ENCODE data around the gene RNF141. TPM values are rescaled to one million over a fixed set of nuclear protein-coding genes. Genes with fewer than 3 reads are reported as not detected.
A peak's percentile ranks its signal among the peaks of the same experiment; 100 is the strongest.

The RNF141 gene
- total and polyA plus RNA-seq, 7 experiments from 2014 or later: 11.9 to 26.6 (median 17.3) TPM

DNA sequence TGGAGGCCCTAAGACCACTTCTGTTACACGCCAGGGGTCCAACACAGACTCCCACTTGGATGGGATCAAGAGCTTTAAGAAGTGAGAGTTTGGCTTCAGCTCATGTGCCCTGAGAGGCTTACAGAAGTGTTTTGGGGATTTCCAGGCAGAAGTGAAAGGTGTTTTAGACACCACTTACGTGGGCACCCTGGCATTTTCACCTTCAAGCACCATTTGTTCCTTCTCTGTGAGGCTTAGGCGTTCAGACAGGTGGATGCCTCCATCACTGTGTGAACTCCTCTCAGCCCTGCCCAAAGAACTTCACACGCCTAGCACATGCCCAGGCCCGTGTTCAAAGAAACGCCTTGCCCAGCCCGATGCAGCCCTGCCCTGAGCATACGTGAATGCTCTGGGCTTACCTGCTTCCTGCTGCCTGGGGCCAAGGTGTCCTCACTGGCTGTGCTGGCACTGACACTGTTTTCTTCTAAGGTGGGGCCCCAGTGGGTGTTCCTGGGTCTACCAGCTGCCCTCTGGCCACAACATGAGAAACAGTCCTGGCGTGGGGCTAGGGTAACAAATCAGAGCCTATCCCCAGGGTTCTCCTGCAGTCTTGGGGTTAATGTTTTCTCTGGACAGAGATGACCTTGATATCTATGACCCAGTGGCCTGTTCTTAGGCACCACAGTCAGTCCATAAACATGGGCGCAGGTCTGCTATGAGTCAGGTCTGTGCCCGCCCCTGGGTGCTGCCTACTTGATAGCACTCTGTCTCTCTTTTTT is 51.9 kb downstream of the RNF141 start:
- no peaks in the 10 kb centered on the region for H3K27me3 Mint-ChIP-seq
- H3K4me3 Mint-ChIP-seq: no peak overlapping the region
- peaks cover 4 to 23% (median 8%) of the 10 kb centered on the region in 7 donors for H3K4me1 Mint-ChIP-seq
- intact Hi-C loops (cut with micrococcal nuclease): no loop called here
- peak overlapping the region in 4 of 9 donors; percentile 14 to 78 (median 48) for H3K27ac Mint-ChIP-seq
- no peaks in the 10 kb centered on the region for H3K9me3 Mint-ChIP-seq
- Histone ChIP-seq H3K36me3 (ENCODE audit: control insufficient read depth in 2 of 3, insufficient read depth in 3 of 3, low read length in 3 of 3) (peaks cover 0 to 94% (median 12%) of the 10 kb centered on the region in 3 experiments), H3K4me1 (ENCODE audit: control insufficient read depth in 2 of 2, insufficient read depth in 2 of 2, low read length in 2 of 2) (no peaks in the 10 kb centered on the region), H3K9me3 (ENCODE audit: control insufficient read depth in 2 of 3, low read length in 3 of 3) (no peaks in the 10 kb centered on the region), H3K4me3 (ENCODE audit: low read length) (no peak overlapping the region), H3K27me3 (ENCODE audit: control insufficient read depth in 2 of 2, insufficient read depth in 2 of 2, low read length in 2 of 2) (no peaks in the 10 kb centered on the region), H3K27ac (ENCODE audit: low read depth, low read length) (no peak overlapping the region)
- DNase-seq: no peak
- ATAC-seq: peak; percentile 65
- CTCF ChIA-PET: interaction anchor here (0.5 to 1.6 kb wide), 3 partner anchors 13 to 76 kb away, joined by 3 read pairs; no protein-coding TSS in a partner anchor
- POLR2A ChIA-PET: interaction anchor here (0.8 kb wide), 1 partner anchor 22 kb away, joined by 6 read pairs; no protein-coding TSS in a partner anchor
- peaks cover 18 to 52% (median 33%) of the 10 kb centered on the region in 5 donors for H3K36me3 Mint-ChIP-seq

DNA sequence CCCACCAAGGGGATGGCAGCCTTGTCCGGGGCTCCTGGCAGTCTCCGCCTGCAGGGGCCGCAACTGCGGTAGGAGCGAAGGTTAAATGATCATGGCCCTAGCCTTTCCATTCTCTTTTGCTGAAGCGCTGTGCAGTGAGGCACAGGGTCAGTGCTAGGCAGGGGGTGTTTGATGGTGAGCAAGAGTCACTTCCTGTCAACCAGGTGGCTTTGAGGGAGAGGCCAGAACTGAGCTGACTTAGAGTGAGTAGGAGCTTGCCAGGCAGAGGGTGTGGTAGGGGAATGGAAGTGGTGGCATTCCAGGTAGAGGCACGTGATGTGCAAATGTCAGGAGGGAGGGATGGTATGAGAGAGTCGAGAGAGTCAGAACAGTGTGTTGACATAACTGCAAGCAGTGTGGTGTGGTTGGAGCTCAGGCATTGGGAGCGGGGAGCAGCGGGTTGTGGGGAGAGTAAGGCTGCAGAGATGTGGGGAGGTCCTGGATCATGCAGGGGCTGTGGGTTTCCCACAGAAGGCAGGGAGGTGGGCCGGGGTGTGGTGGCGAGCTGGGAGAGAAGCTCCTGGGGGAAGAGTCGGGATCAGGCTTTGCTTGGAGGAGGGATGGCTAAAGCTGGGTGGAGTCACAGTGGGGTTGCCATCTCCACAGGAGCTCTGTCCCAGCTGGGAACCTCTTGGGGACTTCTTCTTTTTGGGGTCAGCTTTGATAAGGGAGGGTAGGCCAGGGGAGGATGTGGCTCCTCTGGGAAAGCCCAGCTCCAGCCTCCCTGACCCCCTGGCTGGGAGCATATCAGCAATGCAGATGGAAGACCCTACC is 52.7 kb downstream of the RNF141 start:
- H3K36me3 ChIP-seq (ENCODE audit: control insufficient read depth in 2 of 3, insufficient read depth in 3 of 3, low read length in 3 of 3): peaks cover 0 to 94% (median 12%) of the 10 kb centered on the region in 3 experiments
- H3K4me3 ChIP-seq (ENCODE audit: low read length): no peak overlapping the region
- intact Hi-C loops (cut with micrococcal nuclease): no loop called here
- Mint-ChIP-seq H3K9me3 (no peaks in the 10 kb centered on the region), H3K36me3 (peaks cover 18 to 46% (median 28%) of the 10 kb centered on the region in 5 donors), H3K27me3 (no peaks in the 10 kb centered on the region), H3K27ac (peak overlapping the region in 7 of 9 donors; percentile 39 to 84 (median 78)), H3K4me3 (peak overlapping the region in 1 of 10 donors; percentile 29), H3K4me1 (peaks cover 4 to 23% (median 8%) of the 10 kb centered on the region in 7 donors)
- no peak overlapping the region for H3K27ac ChIP-seq (ENCODE audit: low read depth, low read length)
- H3K4me1 ChIP-seq (ENCODE audit: control insufficient read depth in 2 of 2, insufficient read depth in 2 of 2, low read length in 2 of 2): no peaks in the 10 kb centered on the region
- H3K9me3 ChIP-seq (ENCODE audit: control insufficient read depth in 2 of 3, low read length in 3 of 3): no peaks in the 10 kb centered on the region
- no peak for ATAC-seq
- no peaks in the 10 kb centered on the region for H3K27me3 ChIP-seq (ENCODE audit: control insufficient read depth in 2 of 2, insufficient read depth in 2 of 2, low read length in 2 of 2)
- DNase-seq: no peak
- POLR2A ChIA-PET: interaction anchor here (0.8 kb wide), 1 partner anchor 21 kb away, joined by 6 read pairs; no protein-coding TSS in a partner anchor
- CTCF ChIA-PET: interaction anchor here (0.6 to 1.5 kb wide), 2 partner anchors 10 to 75 kb away, joined by 3 read pairs; no protein-coding TSS in a partner anchor

DNA sequence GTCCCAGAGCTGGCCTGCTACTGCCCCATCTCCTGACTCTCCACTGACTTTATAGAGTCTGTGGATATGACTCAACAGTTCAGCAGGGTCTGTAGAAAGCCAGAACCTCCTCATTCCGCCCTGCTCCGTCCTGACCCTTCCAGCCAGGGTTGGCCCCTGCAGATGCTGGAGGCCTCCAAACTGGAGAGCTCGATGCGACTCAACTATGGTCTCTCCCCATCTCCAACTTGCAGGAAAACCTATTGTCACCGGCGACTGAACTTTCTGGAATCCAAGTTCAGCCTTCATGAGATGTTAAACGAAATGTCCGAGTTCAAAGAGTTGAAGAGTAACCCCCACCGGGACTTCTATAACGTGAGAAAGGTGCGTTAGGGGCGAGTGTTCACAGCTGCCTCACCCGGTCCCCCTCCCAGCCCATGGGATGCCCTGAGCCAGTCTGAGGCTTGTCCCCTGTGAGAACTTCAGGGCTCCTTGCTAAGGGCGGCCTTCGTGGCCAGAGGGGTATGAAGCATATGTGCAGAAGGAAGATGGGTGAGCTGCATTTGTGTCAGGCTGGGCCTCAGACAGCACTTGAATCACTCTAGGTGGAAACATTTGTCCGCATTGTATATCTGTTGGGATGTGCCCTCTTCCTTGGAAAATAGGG is 53.9 kb downstream of the RNF141 start:
- DNase-seq (no peak), ATAC-seq (no peak)
- Histone ChIP-seq H3K27ac (ENCODE audit: low read depth, low read length) (no peak overlapping the region), H3K27me3 (ENCODE audit: control insufficient read depth in 2 of 2, insufficient read depth in 2 of 2, low read length in 2 of 2) (no peaks in the 10 kb centered on the region), H3K36me3 (ENCODE audit: control insufficient read depth in 2 of 3, insufficient read depth in 3 of 3, low read length in 3 of 3) (peaks cover 0 to 94% (median 12%) of the 10 kb centered on the region in 3 experiments), H3K9me3 (ENCODE audit: control insufficient read depth in 2 of 3, low read length in 3 of 3) (no peaks in the 10 kb centered on the region), H3K4me1 (ENCODE audit: control insufficient read depth in 2 of 2, insufficient read depth in 2 of 2, low read length in 2 of 2) (no peaks in the 10 kb centered on the region), H3K4me3 (ENCODE audit: low read length) (no peak overlapping the region)
- CTCF ChIA-PET: no interaction called here
- peaks cover 11 to 34% (median 26%) of the 10 kb centered on the region in 5 donors for H3K36me3 Mint-ChIP-seq
- intact Hi-C loops (cut with micrococcal nuclease): no loop called here
- H3K27me3 Mint-ChIP-seq: no peaks in the 10 kb centered on the region
- peak overlapping the region in 2 of 9 donors; percentile 65 to 67 for H3K27ac Mint-ChIP-seq
- no peak overlapping the region for H3K4me3 Mint-ChIP-seq
- H3K4me1 Mint-ChIP-seq: peaks cover 4 to 22% (median 7%) of the 10 kb centered on the region in 7 donors
- POLR2A ChIA-PET: no interaction called here
- no peaks in the 10 kb centered on the region for H3K9me3 Mint-ChIP-seq

DNA sequence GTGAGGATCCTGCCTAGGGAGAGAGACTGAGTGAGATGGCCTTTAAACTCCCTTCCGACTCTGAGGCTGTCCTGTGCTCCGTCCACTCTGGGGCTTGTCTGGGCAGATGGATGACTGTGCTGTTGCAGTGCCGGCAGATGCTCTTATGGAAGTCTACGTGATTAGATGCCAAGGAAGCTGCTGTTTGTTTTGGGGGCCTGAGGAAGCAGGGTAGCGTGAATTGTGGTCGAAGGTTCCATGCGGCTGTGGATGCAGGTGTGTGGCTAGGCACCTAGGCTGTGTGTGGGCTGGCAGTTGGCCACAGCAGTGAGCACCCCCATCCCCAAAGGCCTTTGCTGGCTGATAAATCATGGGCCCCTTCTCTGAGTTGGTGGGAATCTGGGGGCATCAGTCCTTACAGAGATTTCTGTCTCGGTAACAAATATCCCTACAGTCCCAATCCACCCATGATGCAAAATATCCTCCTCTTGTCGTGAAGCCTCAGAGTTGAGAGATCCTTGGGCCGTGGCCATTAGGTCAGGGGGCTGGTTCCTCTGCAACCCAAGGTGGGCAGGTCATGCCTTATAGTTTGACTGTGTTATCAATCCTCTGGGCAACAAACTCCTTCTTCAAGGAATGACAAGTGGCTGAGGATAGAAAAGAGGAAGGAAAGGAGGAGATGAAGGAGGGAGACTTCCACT is 54.7 kb downstream of the RNF141 start:
- DNase-seq (no peak), ATAC-seq (no peak)
- H3K4me3 Mint-ChIP-seq: no peak overlapping the region
- Histone ChIP-seq H3K9me3 (ENCODE audit: control insufficient read depth in 2 of 3, low read length in 3 of 3) (no peaks in the 10 kb centered on the region), H3K4me3 (ENCODE audit: low read length) (no peak overlapping the region), H3K4me1 (ENCODE audit: control insufficient read depth in 2 of 2, insufficient read depth in 2 of 2, low read length in 2 of 2) (no peaks in the 10 kb centered on the region), H3K27ac (ENCODE audit: low read depth, low read length) (no peak overlapping the region), H3K36me3 (ENCODE audit: control insufficient read depth in 2 of 3, insufficient read depth in 3 of 3, low read length in 3 of 3) (peaks cover 0 to 94% (median 12%) of the 10 kb centered on the region in 3 experiments), H3K27me3 (ENCODE audit: control insufficient read depth in 2 of 2, insufficient read depth in 2 of 2, low read length in 2 of 2) (no peaks in the 10 kb centered on the region)
- ChIA-PET CTCF (no interaction called here), POLR2A (no interaction called here)
- intact Hi-C loops (cut with micrococcal nuclease): no loop called here
- no peaks in the 10 kb centered on the region for H3K9me3 Mint-ChIP-seq
- peaks cover 11 to 29% (median 21%) of the 10 kb centered on the region in 5 donors for H3K36me3 Mint-ChIP-seq
- H3K27me3 Mint-ChIP-seq: no peaks in the 10 kb centered on the region
- H3K27ac Mint-ChIP-seq: peak overlapping the region in 3 of 9 donors; percentile 10 to 39 (median 28)
- H3K4me1 Mint-ChIP-seq: peaks cover 0 to 22% (median 7%) of the 10 kb centered on the region in 7 donors

DNA sequence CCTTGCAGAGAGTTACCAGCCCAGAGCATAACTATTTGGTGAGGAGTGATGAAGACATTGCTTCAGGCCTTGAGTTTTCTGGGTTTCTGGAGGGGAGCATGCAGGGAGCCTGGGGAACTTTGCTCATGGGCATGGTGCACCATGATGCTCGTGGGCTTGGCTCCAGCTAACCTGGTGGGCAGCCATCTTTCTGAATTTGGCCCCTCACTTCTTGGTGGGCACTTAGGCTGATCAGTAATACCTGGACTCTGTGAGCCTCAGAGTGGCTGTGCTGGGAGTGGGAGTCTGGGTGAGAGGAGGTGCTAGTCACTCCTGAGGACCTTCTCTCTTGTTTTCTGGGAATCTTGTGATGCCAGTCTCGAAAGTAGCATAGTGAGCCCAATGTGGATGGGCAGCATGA is 55.3 kb downstream of the RNF141 start:
- peak overlapping the region in 2 of 9 donors; percentile 10 to 28 for H3K27ac Mint-ChIP-seq
- CTCF ChIA-PET: interaction anchor here (1.0 kb wide), 1 partner anchor 72 kb away, joined by 3 read pairs; no protein-coding TSS in a partner anchor
- Histone ChIP-seq H3K9me3 (ENCODE audit: control insufficient read depth in 2 of 3, low read length in 3 of 3) (no peaks in the 10 kb centered on the region), H3K27me3 (ENCODE audit: control insufficient read depth in 2 of 2, insufficient read depth in 2 of 2, low read length in 2 of 2) (no peaks in the 10 kb centered on the region), H3K4me3 (ENCODE audit: low read length) (no peak overlapping the region), H3K4me1 (ENCODE audit: control insufficient read depth in 2 of 2, insufficient read depth in 2 of 2, low read length in 2 of 2) (no peaks in the 10 kb centered on the region), H3K27ac (ENCODE audit: low read depth, low read length) (no peak overlapping the region), H3K36me3 (ENCODE audit: control insufficient read depth in 2 of 3, insufficient read depth in 3 of 3, low read length in 3 of 3) (peaks cover 0 to 93% (median 12%) of the 10 kb centered on the region in 3 experiments)
- H3K36me3 Mint-ChIP-seq: peaks cover 17 to 30% (median 22%) of the 10 kb centered on the region in 5 donors
- H3K4me1 Mint-ChIP-seq: peaks cover 0 to 22% (median 8%) of the 10 kb centered on the region in 7 donors
- no peak for DNase-seq
- ATAC-seq: no peak
- H3K27me3 Mint-ChIP-seq: no peaks in the 10 kb centered on the region
- H3K4me3 Mint-ChIP-seq: no peak overlapping the region
- no peaks in the 10 kb centered on the region for H3K9me3 Mint-ChIP-seq
- POLR2A ChIA-PET: no interaction called here
- intact Hi-C loops (cut with micrococcal nuclease): no loop called here
